ENCODE measurements around the gene CDRT15.
"Not testable (repeated sequence)": the region's sequence is repeated elsewhere in the genome, so short reads cannot be mapped to it uniquely, and the experiment has no call there.

The CDRT15 gene

DNA sequence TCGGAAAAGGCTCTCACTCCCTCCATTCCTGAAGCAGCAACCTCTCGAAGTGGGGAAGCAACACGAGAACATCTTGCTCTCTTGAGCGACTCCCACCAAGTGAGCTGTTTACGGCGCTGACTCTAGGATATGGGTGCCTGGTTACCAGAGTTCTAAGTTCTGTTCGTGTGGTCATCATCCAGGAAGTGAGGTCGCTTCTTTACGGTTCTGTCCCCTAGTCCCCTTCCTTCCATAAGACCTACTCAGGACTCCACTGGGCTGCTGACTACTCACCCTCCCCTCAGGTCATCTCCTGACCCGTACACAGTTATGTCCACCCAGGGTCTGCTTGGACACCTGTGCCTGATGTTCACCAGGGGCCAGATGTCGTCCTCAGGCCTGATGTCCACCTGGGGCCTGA is at the start of gene CDRT15:
TSS of gene CDRT15 (minus strand) at position 101 of the 400 bp plus-strand sequence. CDS start at position 72, 29 bp downstream.
- not testable (repeated sequence) for DNase-seq

DNA sequence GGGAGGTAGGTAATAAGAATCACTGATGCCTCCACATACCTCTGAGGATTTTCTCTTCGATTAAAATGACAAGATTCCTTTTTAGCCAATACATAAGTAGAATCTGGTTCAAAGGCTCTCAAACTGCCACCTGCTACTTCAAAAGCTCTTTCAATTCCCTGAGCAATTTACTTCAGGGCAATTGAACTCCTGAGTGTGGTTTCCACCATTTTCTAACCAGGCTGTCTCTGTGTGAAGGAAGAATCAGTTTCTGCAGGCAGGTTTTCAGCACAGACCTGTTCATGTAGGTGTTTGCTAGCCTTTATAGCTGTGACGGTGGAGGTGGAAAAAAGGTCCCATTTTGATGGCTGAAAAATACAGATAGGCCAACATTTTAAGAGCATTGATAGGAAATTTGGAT is 46.1 kb upstream of the CDRT15 start:
- no peak for DNase-seq

DNA sequence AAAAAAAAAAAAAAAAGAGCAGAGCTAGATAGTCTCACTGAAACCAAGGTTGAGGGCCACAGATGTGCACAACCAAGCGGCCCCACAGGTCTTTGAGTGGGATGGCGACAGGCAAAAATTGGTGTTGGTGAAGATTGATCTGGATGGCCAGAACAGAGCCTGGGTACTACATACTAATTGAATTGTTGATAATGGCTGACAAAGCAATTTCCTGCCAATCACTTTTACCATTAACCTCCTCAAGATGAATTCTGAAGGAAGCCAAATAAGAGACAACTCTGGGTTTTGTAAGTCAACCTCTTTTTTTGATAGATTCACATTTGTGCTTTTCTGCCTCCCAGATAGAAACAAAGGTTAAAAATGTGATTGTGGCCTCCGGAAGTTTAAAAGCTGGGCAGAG is 44.9 kb upstream of the CDRT15 start:
- no peak for DNase-seq

DNA sequence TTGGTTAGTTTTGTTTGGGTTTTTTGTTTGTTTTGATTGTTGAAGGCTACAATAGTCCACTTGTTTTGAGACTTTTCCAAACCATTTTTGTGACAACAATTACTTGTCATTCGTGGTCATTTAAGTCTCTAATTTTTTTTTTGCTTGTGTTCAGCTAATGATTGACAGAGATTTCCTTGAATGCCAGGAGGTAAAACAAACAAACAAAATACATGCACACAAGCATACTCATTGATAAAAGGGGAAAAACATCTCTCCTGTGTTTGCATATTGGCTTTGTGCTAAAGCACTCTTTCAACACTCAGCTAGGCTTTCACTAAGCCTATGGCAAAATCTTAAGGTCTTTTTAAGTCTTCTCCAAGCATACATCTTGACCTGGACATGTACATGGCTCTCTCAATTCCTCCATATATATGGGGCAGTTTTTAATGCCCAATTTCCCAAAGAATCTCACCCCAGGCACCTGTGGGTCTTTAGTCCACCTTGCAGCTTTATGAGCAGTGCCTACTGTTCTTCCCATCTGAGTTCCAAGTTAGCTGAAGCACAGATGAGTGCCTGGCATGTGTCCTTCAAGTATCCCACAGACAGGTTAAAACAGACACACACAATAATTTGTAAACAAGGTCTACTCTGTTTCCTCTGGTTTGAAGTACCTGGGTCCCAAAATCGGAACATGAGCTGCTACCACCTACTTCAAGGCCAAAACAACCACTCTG is 40.0 kb upstream of the CDRT15 start:
- DNase-seq = no peak

DNA sequence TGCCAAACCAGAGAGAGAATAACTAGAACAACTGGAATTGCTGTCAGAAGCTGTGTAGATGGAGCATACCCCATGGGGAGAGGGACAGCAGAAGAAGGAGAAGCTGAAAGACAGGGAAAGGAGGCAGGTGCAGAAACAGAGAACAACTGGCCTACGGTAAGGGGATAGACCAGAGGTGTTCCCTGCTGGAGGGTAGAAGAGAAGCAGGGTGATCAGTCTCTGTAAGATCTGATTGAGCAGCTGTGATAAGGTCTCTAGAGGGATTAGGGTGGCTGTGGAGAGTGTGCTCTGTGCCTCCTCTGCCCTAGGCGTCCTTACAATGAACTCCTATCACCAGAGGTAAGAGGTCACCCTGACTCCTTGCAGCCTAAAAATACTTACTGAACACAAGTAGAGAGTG is 33.8 kb upstream of the CDRT15 start:
- no peak for DNase-seq

DNA sequence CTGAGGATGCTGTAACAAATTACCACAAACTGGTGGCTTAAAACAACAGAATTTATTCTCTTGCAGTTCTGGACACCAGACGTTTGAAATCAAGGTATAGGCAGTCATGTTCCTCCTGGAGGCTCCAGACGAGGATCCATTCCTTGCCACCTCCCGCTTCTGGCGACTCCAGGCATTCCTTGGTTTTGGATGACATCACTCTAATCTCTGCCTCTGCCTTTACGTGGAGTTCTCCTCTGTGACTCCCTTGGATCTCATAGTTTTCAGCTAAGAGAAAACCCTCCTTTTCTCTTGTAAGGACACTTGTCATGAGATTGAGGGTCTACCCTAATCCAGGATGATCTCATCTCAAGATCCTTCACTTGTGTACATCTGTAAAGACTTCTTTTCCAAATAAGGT is 32.8 kb upstream of the CDRT15 start:
- DNase-seq = no peak

DNA sequence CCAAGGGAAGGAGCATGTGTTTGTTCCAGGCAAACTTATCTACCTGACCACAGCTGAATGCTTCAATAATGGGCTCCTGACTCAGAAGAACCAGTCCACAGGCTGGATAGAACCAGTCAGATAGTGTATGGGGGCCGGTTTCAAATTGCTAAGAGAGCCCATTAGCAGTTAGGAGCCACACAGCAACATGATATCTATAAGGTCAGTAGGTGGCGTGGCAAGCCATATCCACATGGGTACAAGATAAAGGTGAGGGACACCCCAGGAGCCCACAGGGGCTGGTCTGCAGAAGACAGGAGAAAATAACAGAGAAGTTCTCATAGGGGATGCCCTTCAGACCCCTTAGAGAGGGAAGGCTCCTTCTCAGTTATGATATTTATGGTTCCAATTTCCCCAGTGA is 31.6 kb upstream of the CDRT15 start:
- DNase-seq = no peak

DNA sequence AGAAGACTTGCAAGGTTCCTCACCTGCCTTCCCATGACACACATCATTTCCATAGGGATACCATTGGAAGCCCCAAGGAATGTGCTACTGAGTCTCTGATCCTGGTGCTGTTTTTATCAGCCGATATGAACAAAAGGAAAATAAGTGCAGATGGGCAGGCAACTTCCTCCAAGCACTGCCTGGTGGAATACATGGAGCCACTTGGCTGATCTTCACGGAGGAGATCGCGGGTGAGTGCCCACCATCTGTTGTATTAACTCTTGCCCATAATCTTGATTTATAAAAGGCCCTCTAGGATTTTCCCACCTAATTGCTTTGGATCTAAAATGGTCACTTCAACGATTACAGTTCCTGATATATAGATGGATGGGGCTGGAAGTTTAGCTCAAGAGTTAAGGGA is 24.7 kb upstream of the CDRT15 start:
- DNase-seq = no peak

DNA sequence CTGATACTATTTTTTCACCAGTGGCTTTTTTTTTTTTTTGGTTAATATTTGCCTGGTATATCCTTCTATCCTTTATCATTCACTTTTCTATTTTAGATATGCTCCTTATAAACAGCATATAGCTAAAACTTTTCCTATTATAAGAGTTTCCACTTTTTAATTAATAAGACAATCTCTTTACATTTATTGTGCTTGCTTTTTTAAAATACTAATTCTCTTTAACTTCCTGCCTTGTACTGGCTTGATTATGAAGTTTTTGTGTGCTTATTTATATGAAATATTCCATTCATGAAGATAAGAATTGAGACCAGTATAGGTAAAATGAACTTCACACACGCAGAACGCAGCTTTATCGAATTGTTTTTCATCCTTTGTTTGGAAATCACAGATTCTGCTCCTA is 9.0 kb upstream of the CDRT15 start:
- DNase-seq = no peak

DNA sequence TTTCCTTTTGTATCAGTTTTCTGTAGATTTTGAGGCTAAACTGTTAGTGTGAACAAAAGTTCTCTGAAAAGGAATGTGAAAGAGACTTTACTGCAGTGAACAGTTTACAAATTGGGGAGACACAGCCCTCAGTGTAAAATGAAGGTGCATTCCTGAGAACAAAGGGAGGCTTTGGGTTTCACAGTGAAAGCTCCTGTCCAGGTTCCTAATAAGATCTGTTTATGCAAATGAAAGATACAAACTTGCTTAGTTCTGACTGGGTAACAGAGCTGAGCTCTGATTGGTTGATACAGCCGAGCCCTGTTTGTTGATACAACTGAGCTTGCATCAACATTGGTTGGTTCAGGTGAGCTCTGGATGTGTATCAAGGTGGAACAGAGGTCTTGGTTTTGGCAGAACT is 8.3 kb upstream of the CDRT15 start:
- no peak for DNase-seq

DNA sequence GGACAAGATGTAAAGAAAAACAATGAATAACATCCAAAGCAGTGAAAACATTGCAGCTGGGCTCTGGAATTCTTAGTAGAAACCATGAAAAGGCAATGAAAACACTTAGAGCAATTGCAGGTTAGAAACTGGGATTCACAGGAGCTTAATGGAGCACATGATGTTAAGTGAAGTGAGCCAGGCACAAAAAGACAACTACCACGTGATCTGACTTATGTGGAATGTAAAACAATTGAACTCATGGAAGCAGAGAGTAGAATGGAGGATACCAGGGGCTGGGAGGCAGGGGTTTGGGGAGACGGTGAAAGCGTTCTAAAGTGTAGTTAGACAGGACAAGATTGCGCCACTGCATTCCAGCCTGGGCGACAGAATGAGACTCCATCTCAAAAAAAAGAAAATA is 2.6 kb upstream of the CDRT15 start:
- not testable (repeated sequence) for DNase-seq

DNA sequence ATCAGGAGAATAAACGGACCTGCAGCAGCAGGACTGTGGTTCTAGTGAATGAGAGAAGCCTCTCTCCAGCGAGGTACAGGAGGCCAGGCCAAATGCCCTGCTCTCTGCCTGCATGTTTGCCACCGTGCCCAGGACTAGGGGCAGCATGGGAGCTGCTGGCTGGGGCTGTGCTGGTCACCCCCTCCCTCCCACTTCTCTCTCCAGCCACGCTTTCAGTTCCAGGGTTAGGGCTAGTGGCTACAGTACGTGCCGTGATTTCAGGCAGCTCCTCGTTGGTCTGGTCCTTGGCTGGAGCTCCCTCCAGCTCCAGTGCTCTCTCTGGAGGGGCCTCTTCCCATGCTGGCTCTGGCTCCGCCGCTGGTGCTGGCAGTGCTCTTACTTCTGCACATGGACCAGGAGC is 630 bp downstream of the CDRT15 start:
- DNase-seq = not testable (repeated sequence)

DNA sequence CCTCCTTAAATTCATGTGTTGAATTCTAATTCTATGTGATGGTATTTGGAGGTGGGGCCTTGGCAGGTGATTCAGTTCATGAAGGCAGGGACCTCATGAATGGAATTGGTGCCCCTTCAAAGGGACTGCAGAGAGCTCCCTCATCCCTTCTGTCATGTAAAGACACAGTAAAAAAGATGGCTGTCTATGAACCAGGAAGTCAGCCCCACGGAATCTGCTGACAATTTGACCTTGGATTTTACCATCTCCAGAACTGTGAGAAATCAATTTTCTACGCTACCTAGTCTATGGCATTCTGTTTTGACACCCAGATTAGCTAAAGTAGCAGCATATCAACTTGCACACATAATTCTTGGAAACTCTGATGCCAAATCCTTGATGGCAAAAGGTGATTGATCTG is 1.6 kb downstream of the CDRT15 start:
- not testable (repeated sequence) for DNase-seq

DNA sequence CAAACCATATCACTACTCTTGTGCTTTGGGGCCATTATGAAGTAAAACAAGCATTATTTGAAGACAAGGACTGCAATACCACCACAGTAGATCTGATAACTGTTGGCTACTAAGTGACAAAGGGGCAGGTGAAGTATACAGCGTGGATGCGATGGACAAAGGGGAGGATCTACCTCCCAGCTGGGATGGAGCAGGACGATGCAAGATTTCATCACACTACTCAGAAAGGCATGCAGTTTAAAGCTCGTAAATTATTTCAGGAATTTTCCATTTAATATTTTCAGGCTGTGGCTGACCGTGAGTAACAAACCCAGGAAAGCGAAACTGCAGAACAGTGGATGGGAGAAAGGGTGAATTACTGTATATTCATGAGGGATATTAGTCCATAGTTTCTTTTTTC is 5.5 kb downstream of the CDRT15 start:
- not testable (repeated sequence) for DNase-seq

DNA sequence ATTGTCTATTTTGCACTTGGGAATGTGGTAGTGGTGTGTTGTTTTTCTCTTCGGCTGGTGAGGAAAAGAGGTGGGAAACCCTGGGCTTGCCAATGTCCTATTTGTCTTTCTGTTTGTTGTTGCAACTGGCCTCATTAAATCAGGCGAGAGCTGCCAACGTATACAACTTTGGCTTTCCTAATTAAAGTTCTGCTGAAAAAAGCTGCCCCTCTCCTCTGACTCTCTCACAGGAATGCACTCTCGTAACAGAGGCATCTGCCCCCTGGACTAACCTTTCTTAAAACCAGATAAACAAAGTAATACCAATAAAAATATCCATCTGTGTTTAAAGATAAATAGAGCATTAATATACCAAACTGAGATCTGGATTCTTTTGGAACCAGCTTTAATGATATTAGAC is 7.8 kb downstream of the CDRT15 start:
- DNase-seq = no peak

DNA sequence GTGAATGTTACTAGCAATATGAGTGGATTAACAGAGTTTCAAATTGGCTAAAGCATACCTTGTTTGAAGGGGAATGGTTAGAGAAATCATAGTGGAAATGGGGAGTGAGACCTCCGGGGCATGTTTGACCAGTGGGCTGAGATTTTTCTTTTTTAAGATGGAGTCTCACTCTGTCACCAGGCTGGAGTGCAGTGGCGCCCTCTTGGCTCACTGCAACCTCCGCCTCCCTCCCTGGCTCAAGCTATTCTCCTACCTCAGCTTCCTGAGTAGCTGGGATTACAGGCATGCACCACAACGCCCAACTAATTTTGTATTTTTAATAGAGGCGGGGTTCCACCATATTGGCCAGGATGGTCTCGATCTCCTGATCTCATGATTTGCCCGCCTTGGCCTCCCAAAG is 9.6 kb downstream of the CDRT15 start:
- DNase-seq = no peak

DNA sequence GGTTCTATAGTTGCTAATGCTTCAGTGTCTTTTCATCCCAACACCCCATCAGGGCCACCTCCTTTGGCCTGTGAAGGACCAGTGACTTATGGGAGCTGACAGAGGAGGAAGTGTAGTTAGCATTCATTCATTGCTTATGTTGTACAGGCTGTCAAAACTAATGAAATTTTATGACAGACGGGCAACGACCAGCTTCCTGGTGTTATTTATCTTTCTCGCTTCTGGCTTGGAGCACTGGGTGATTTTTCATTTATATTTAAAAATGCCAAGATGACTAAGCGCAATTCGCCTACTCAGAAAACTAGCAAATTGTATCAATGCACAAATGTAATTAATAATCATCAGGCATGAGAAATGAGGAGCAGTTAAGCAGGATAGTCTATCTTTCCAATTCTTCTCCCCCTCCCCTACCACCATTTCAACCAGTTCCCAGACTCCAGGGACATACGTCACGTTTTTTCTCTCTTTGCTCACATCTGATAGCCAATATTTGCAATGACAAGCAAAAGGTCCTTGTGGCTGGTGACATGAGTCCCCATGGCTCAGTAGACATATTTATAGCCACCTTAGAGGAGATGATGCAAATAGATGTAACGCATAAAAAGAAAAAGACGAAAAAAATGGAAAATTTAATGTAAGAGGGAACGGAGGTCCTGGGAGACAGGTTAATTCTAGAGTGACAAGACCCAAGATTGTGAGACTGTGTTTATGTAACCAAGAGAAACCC is 11.2 kb downstream of the CDRT15 start:
- DNase-seq = no peak

DNA sequence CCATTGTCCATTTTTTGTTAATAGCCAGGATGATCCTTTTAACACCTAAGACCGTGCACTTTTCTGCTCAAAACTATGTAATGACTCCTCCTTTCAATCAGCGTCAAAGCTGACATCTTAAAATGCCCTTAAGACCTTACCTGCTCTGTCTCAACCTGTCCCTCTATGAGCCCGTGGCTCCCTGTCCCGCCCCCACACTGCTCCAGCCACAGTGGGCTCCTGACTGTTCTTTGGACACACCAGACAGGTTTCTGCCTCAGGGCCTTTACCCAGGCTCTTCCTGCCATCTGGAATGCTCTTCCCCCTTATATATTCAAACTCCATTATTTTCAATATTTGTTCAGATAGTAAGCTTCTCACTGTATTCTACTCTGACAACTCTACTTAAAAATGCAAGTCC is 14.1 kb downstream of the CDRT15 start:
- DNase-seq = no peak

DNA sequence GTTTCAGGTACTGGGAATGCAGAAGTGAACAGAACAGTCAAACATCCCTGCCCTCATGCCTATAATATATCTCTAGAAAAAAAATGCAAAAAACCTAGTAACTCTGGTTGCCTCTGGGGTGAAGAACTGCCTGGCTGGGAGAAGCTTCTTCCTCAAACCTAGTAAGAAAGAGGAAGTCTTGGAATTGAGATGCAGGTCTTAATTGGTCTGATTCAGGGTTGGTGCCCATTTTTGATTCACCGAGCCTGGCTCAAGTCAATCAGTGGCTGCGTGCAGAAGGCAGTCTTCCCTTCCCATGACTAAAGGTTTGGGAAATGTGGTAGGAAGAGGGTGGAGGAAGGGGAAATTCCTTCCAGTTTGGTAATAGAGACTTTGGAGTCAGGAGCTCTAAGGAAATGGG is 22.4 kb downstream of the CDRT15 start:
- no peak for DNase-seq

DNA sequence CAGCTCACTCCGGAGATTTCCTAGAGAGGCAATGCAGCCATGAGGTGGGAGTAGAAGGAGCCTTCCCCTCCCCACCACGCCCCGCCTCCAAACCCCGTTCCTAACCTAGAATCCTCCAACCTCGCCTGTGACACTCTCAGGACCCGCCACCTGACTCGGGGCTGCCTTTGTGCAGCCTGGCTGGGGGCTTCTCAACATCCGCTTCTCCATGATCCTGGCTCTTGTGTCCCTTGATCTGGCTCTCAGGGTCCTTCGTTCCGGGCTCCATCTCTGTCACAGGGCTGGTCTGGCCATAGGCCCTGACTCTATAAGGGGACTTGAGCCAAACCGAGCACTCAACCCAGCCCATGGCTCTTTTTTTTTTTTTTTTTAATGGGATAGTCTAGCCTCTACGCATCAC is 24.3 kb downstream of the CDRT15 start:
- DNase-seq = no peak

DNA sequence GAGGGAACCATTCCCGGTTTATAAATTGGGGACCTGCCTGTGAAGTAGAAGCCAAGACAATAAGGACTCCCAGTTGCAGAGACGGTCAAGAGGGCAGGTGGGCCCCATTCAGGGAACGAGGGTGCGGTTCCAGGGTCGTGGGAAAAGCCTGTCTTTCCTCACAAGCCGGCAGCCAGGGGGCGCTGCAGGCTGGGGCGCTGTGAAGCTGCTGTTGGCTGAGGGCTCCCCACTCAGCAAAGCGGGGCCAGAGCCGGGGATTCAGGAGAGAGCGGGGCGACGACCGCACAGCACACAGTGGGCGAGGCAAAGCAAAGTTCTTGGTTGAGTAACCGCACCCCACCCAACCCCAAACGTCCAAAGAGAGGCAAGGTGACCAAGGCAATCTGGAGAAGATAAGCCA is 24.9 kb downstream of the CDRT15 start:
- DNase-seq = no peak

DNA sequence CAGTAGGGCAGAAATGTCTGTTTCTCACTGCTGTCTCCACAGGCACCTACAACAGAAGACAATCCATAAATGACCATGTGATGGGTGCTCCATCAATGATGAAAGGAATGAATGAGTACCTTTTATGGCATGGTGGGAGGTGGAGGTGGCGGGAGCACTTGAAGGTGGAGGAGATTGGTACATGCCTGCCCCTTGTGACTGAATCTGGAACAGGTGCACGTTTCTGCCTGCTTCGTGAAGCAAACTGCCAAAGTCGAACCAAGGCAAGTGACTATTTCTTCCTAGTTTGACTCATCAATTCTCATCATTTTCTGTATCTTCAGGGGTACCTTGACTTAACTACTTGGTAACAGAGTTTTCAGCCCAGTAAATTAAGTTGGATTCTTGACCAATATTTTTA is 25.4 kb downstream of the CDRT15 start:
- DNase-seq = no peak

DNA sequence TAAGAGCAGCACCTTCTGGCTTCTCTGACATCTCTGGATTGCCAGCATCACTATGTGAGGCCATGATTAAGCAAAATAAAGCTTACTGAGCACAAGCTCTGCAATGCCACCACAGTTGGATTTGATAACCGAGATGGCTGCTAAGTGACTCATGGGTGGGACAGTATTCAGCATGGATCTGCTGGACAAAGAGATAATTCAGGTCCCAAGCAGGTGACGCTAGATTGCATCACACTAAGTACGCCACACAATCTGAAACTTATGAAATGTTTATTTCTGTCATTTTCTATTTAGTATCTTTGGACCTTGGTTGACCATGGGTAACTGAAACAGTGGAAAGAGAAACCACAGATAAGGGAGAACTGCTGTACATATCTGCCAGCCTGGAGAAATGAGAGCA is 27.4 kb downstream of the CDRT15 start:
- DNase-seq = no peak

DNA sequence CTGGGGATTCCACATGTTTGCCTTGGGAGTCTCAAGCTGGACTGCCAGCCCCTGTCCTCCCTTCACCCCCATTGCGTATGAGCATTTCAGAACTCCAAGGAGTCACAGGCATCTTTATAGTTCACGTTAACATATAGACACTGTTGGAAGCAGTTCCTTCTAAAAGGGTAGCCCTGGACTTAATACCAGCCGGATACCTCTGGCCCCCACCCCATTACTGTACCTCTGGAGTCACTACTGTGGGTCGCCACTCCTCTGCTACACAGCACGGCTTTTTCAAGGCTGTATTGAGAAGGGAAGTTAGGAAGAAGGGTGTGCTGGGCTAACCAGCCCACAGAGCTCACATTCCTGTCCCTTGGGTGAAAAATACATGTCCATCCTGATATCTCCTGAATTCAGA is 28.9 kb downstream of the CDRT15 start:
- no peak for DNase-seq

DNA sequence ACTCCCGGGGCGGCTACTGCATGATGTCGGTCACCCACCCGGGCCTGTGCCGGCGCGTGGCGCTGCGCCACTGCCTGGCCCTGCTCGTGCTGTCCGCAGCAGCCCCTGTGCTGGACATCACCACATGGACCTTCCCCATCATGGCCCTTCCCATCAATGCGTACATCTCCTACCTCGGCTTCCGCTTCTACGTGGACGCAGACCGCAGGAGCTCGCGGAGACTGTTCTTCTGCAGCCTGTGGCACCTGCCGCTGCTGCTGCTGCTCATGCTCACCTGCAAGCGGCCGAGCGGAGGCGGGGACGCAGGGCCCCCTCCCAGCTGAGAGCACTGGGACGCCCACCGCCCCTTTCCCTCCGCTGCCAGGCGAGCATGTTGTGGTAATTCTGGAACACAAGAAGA is 29.8 kb downstream of the CDRT15 start:
- DNase-seq = no peak

Data from GOT3 (cell line).